Nephron progenitor cell (in vitro differentiated cells): ENCODE data around the gene USP11.
A peak's percentile ranks its signal among the peaks of the same experiment; 100 is the strongest.

Experiments
- DNase-seq: peaks from one replicate; pipeline ENCODE4 v3.0.0; 2021
- H3K27ac Mint-ChIP-seq: 2 replicates; pipeline ENCODE4 v1.8.0; 2021; ENCODE audit warnings: mild to moderate bottlenecking, moderate library complexity, mixed read lengths
- H3K27me3 Mint-ChIP-seq: 2 replicates; pipeline ENCODE4 v1.8.0; 2021; ENCODE audit warnings: mild to moderate bottlenecking, low read depth, mixed read lengths; ENCODE audit not compliant: poor library complexity
- H3K36me3 Mint-ChIP-seq: 2 replicates; pipeline ENCODE4 v1.8.0; 2021; ENCODE audit warnings: low read depth, mixed read lengths
- H3K4me1 Mint-ChIP-seq: 2 replicates; pipeline ENCODE4 v1.8.0; 2021; ENCODE audit warnings: mixed read lengths
- H3K4me3 Mint-ChIP-seq: 2 replicates; pipeline ENCODE4 v1.8.0; 2021; ENCODE audit warnings: mild to moderate bottlenecking, moderate library complexity, mixed read lengths
- H3K9me3 Mint-ChIP-seq: 2 replicates; pipeline ENCODE4 v1.8.0; 2021; ENCODE audit warnings: mild to moderate bottlenecking, moderate library complexity, mixed read lengths
- CTCF ChIP-seq: fragments of 200-600 bp; sonication (generic); IDR thresholded peaks from 2 replicates; pipeline ENCODE4 v1.5.0; 2021; ENCODE audit warnings: antibody characterized with exemption

USP11 gene

GRCh38 chrX:47189906-47190305 lies 42.9 kb upstream of the USP11 start:
- H3K4me1 Mint-ChIP-seq: peaks cover 18% of the 10 kb centered on the region
- H3K27me3 Mint-ChIP-seq: peaks cover 3% of the 10 kb centered on the region
- TF ChIP-seq CTCF: no peak
- peaks cover 14% of the 10 kb centered on the region for H3K36me3 Mint-ChIP-seq
- H3K9me3 Mint-ChIP-seq: peaks cover 15% of the 10 kb centered on the region
- DNase-seq: no peak
- no peak overlapping the region for H3K4me3 Mint-ChIP-seq
- no peak overlapping the region for H3K27ac Mint-ChIP-seq

DNA sequence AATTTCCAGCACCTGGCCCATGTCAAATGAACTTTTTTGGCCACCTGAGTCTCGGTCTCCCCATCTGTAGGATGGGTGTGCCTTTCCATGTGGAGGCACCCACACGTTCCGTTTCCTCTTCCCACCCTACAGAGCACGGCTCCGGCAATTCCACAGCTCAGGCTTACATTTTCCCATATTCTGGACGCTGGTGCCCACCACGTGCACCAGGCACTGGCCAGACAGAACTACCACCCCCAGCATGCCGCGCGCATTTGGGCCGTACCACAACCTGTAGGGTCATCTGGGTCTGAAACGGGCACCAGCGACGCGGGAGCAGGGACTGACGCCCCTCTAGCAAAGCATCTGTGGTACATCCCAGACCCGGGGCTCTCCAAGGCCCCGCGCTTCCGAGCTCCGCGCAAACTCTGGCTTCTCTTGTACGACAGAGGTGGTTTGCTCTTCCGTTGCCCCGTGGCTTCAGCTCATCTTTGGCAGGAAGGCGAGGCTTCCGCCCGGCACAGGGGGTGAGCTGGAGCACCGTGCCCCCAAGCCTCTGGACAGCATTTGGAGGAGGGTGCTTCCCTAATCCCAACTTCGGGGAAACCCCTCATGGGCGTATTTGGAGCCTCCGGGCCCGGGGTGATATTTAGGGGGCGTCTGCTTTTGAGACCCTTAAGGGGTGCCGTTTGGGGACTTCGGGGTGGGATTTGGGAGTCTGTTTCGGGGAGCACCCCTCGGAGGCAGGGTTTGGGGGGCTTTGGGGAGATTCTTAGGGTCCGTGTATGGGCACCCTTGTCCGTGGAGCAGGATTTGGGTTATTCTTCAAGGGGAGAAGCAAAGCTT lies 42.2 kb upstream of the USP11 start:
- no peak overlapping the region for H3K27ac Mint-ChIP-seq
- H3K4me3 Mint-ChIP-seq: peak overlapping the region; percentile 90
- peaks cover 14% of the 10 kb centered on the region for H3K9me3 Mint-ChIP-seq
- DNase-seq: peak; percentile 80
- TF ChIP-seq CTCF: no peak
- H3K4me1 Mint-ChIP-seq: peaks cover 26% of the 10 kb centered on the region
- peaks cover 3% of the 10 kb centered on the region for H3K27me3 Mint-ChIP-seq
- H3K36me3 Mint-ChIP-seq: peaks cover 15% of the 10 kb centered on the region

- H3K4me3 Mint-ChIP-seq: peak overlapping the region; percentile 90
- peaks cover 19% of the 10 kb centered on the region for H3K36me3 Mint-ChIP-seq
- peaks cover 11% of the 10 kb centered on the region for H3K9me3 Mint-ChIP-seq
- TF ChIP-seq CTCF: no peak
- peaks cover 32% of the 10 kb centered on the region for H3K4me1 Mint-ChIP-seq
- DNase-seq: peak; percentile 23
- H3K27me3 Mint-ChIP-seq: peaks cover 3% of the 10 kb centered on the region
- H3K27ac Mint-ChIP-seq: no peak overlapping the region
These were observed 41.5 kb upstream of the USP11 start for GRCh38 chrX:47191331-47191730.

DNA sequence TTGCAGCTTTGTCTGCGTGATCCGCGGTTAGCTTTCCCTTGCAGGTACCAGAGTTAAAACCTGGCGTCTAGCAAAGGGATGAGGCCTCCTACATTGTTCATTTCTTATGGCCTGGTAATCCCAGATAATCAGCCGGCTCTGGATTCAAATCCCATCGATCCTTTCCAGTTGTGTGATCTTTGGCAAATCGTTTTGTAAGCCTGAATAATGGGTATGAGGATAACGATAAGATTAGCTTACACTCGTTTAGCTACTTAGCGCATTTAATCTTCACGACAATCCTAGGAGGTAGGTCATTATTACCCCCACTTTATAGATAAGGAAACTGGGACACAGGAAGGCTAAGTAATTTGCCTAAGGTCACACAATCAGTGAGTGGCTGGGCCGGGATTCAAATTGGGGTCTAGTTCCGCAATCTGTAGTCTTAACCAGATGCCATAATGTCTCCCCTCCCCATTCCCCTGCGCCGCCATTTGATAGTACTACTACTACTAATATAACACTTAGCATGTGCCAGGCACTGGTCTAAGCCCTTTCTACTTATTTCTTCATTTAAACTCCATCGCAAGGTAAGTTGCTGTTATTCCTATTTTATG lies 40.9 kb upstream of the USP11 start:
- peaks cover 11% of the 10 kb centered on the region for H3K9me3 Mint-ChIP-seq
- H3K4me3 Mint-ChIP-seq: peak overlapping the region; percentile 90
- H3K27ac Mint-ChIP-seq: no peak overlapping the region
- H3K4me1 Mint-ChIP-seq: peaks cover 38% of the 10 kb centered on the region
- peaks cover 3% of the 10 kb centered on the region for H3K27me3 Mint-ChIP-seq
- no peak for TF ChIP-seq CTCF
- DNase-seq: no peak
- peaks cover 19% of the 10 kb centered on the region for H3K36me3 Mint-ChIP-seq

GRCh38 chrX:47193475-47194193 lies 39.2 kb upstream of the USP11 start, which contains the start of gene UBA1:
TSS of gene UBA1 (plus strand) at chrX:47193829. CDS start at chrX:47198803, 4,974 bp downstream.
- Mint-ChIP-seq H3K27ac (peak within 1 kb of the TSS; percentile 99), H3K4me1 (peaks cover 55% of the 10 kb centered on the region), H3K9me3 (peaks cover 11% of the 10 kb centered on the region), H3K4me3 (peak within 1 kb of the TSS; percentile 99), H3K36me3 (peaks cover 36% of the 10 kb centered on the region), H3K27me3 (peaks cover 3% of the 10 kb centered on the region)
- DNase-seq: peak; percentile 97
- peak; percentile 81 for TF ChIP-seq CTCF
